HEK293 (cell line): Measurements from ENCODE around the gene FANCC.

ENCODE experiments used
- PATZ1 ChIP-seq: fragments of 450-650 bp; formaldehyde crosslinking; IDR thresholded peaks from 2 replicates; pipeline ENCODE4 v1.5.1; 2016; ENCODE audit warnings: missing biosample characterization, missing genetic modification characterization
- SP2 ChIP-seq: fragments of 450-650 bp; formaldehyde crosslinking; IDR thresholded peaks from 2 replicates; pipeline ENCODE4 v1.5.1; 2016; ENCODE audit warnings: missing biosample characterization, missing genetic modification characterization
- ZNF175 ChIP-seq: fragments of 450-650 bp; formaldehyde crosslinking; IDR thresholded peaks from 2 replicates; pipeline ENCODE4 v1.5.1; 2016; ENCODE audit warnings: missing biosample characterization, missing genetic modification characterization
- ZNF23 ChIP-seq: fragments of 450-650 bp; formaldehyde crosslinking; IDR thresholded peaks from 2 replicates; pipeline ENCODE4 v1.5.1; 2016; ENCODE audit warnings: missing biosample characterization, missing genetic modification characterization, borderline replicate concordance
- ZNF274 ChIP-seq, 2 experiments: fragments of 200-500 bp in 1 of 2; fragments of 450-650 bp in 1 of 2; sonication (Bioruptor generic) in 1 of 2; formaldehyde crosslinking in 1 of 2; IDR thresholded peaks; 2 replicates each; pipeline versions ENCODE4 v1.5.1 to v1.6.1; 2014 to 2016; ENCODE audit warnings: borderline replicate concordance in 1 of 2, inconsistent platforms in 1 of 2, low read length in 1 of 2, missing biosample characterization in 1 of 2, missing genetic modification characterization in 1 of 2
- ZNF394 ChIP-seq: fragments of 450-650 bp; formaldehyde crosslinking; IDR thresholded peaks from 2 replicates; pipeline ENCODE4 v1.5.1; 2016; ENCODE audit warnings: missing biosample characterization, missing genetic modification characterization, mild to moderate bottlenecking, moderate library complexity, borderline replicate concordance
- ZNF529 ChIP-seq: fragments of 450-650 bp; formaldehyde crosslinking; IDR thresholded peaks from 2 replicates; pipeline ENCODE4 v1.5.1; 2017; ENCODE audit warnings: missing genetic modification characterization, missing biosample characterization; ENCODE audit not compliant: insufficient replicate concordance
- ZNF548 ChIP-seq: fragments of 450-650 bp; formaldehyde crosslinking; IDR thresholded peaks from 2 replicates; pipeline ENCODE4 v1.5.1; 2016; ENCODE audit warnings: missing biosample characterization, missing genetic modification characterization
- ZNF549 ChIP-seq: fragments of 450-650 bp; IDR thresholded peaks from 2 replicates; pipeline ENCODE4 v1.5.1; 2018; ENCODE audit warnings: missing biosample characterization, missing genetic modification characterization, mild to moderate bottlenecking, inconsistent platforms, moderate library complexity
- ZNF624 ChIP-seq: fragments of 450-650 bp; formaldehyde crosslinking; IDR thresholded peaks from 2 replicates; pipeline ENCODE4 v1.5.1; 2017; ENCODE audit warnings: missing biosample characterization, missing genetic modification characterization
- ZNF704 ChIP-seq: fragments of 450-650 bp; formaldehyde crosslinking; IDR thresholded peaks from 2 replicates; pipeline ENCODE4 v1.5.1; 2016; ENCODE audit warnings: missing biosample characterization, missing genetic modification characterization
- ZSCAN16 ChIP-seq: fragments of 450-650 bp; formaldehyde crosslinking; IDR thresholded peaks from 2 replicates; pipeline ENCODE4 v1.5.1; 2016; ENCODE audit warnings: missing biosample characterization, missing genetic modification characterization
- TF ChIP-seq, protein P1 (sequence below): fragments of 450-650 bp; formaldehyde crosslinking; IDR thresholded peaks from 2 replicates; pipeline ENCODE4 v1.5.1; 2016; ENCODE audit warnings: missing biosample characterization, missing genetic modification characterization

GRCh38 chr9:95076696-95077052 lies 240.8 kb downstream of the FANCC start:
- TF ChIP-seq ZSCAN16: no peak
- no peak for TF ChIP-seq ZNF704 (tag by site-specific recombination)
- TF ChIP-seq, protein P1, sequence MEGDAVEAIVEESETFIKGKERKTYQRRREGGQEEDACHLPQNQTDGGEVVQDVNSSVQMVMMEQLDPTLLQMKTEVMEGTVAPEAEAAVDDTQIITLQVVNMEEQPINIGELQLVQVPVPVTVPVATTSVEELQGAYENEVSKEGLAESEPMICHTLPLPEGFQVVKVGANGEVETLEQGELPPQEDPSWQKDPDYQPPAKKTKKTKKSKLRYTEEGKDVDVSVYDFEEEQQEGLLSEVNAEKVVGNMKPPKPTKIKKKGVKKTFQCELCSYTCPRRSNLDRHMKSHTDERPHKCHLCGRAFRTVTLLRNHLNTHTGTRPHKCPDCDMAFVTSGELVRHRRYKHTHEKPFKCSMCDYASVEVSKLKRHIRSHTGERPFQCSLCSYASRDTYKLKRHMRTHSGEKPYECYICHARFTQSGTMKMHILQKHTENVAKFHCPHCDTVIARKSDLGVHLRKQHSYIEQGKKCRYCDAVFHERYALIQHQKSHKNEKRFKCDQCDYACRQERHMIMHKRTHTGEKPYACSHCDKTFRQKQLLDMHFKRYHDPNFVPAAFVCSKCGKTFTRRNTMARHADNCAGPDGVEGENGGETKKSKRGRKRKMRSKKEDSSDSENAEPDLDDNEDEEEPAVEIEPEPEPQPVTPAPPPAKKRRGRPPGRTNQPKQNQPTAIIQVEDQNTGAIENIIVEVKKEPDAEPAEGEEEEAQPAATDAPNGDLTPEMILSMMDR (tag by site-specific recombination): no peak
- no peak for TF ChIP-seq ZNF529 (tag by site-specific recombination)
- no peak for TF ChIP-seq ZNF175 (tag by site-specific recombination)
- TF ChIP-seq ZNF23 (tag by site-specific recombination): no peak
- no peak for TF ChIP-seq ZNF274 (IDR thresholded peaks at IDR 0.05; ENCODE audit: low read length)
- no peak for TF ChIP-seq ZNF274 (tag by site-specific recombination; IDR thresholded peaks at IDR 0.05; ENCODE audit: borderline replicate concordance)
- TF ChIP-seq ZNF394 (tag by site-specific recombination): no peak
- TF ChIP-seq ZNF548 (tag by site-specific recombination): no peak
- no peak for TF ChIP-seq SP2 (tag by site-specific recombination)
- no peak for TF ChIP-seq ZNF624 (tag by site-specific recombination)
- TF ChIP-seq PATZ1 (tag by site-specific recombination): no peak
- no peak for TF ChIP-seq ZNF549 (tag by site-specific recombination)
